Measurements from ENCODE around the gene XPNPEP2.

The XPNPEP2 gene

GRCh38 chrX:129773649-129774458, 35.1 kb downstream of the XPNPEP2 start:
- H3K4me3 ChIP-seq (ENCODE audit: low read depth in 1 of 5, low read length in 5 of 5) = no peak overlapping the region
- no peaks in the 10 kb centered on the region for H3K9me3 ChIP-seq (ENCODE audit: control insufficient read depth in 5 of 5, low read length in 5 of 5)
- peaks cover 0 to 41% (median 4%) of the 10 kb centered on the region in 5 donors for H3K4me1 ChIP-seq (ENCODE audit: control insufficient read depth in 5 of 5, insufficient read depth in 5 of 5, low read length in 5 of 5)
- peaks cover 0 to 9% (median 6%) of the 10 kb centered on the region in 5 donors for H3K27me3 ChIP-seq (ENCODE audit: control insufficient read depth in 5 of 5, insufficient read depth in 4 of 5, low read length in 5 of 5)
- H3K9ac ChIP-seq (ENCODE audit: low read length in 5 of 5) = no peak overlapping the region
- no peak overlapping the region for H3K27ac ChIP-seq (ENCODE audit: low read depth, low read length)
- H3K36me3 ChIP-seq (ENCODE audit: control insufficient read depth in 5 of 5, insufficient read depth in 5 of 5, low read length in 5 of 5) = no peaks in the 10 kb centered on the region

GRCh38 chrX:129777218-129778030, 38.6 kb downstream of the XPNPEP2 start:
- peak overlapping the region in 1 of 5 donors; percentile 38 for H3K9ac ChIP-seq (ENCODE audit: low read length in 5 of 5)
- peaks cover 0 to 12% (median 10%) of the 10 kb centered on the region in 5 donors for H3K27me3 ChIP-seq (ENCODE audit: control insufficient read depth in 5 of 5, insufficient read depth in 4 of 5, low read length in 5 of 5)
- peaks cover 0 to 38% (median 0%) of the 10 kb centered on the region in 5 donors for H3K4me1 ChIP-seq (ENCODE audit: control insufficient read depth in 5 of 5, insufficient read depth in 5 of 5, low read length in 5 of 5)
- no peaks in the 10 kb centered on the region for H3K36me3 ChIP-seq (ENCODE audit: control insufficient read depth in 5 of 5, insufficient read depth in 5 of 5, low read length in 5 of 5)
- peak overlapping the region; percentile 54 for H3K27ac ChIP-seq (ENCODE audit: low read depth, low read length)
- peak overlapping the region in 3 of 5 donors; percentile 17 to 38 (median 32) for H3K4me3 ChIP-seq (ENCODE audit: low read depth in 1 of 5, low read length in 5 of 5)
- no peaks in the 10 kb centered on the region for H3K9me3 ChIP-seq (ENCODE audit: control insufficient read depth in 5 of 5, low read length in 5 of 5)

DNA sequence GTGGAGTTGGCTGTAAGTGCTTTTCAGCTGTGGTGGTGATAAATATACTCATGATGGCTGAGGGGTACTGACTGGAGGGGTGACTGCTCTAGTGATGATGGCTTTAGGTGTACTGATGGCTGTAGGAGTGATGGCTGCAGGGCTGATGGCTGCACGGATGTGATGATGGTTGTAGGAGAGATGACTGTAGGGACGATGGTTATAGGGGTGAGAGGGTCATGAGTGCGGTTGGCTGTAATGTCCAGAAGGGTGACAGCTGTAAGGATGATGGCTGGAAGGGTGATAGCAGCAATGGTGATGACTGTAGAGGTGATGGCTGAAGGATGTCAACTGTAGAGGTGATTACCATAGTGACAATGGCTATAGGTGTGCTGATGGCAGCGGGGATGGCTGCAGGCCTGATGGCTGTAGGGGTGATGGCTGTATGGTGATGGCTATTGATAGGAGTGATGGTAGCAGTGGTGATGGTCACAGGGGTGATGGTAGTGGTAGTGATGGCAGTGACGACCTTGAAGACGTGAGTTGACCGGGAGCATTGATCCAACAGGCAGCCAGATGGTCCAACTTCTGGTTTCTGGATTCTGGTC, 40.4 kb downstream of the XPNPEP2 start:
- Histone ChIP-seq H3K9ac (ENCODE audit: low read length in 5 of 5) (no peak overlapping the region), H3K9me3 (ENCODE audit: control insufficient read depth in 5 of 5, low read length in 5 of 5) (no peaks in the 10 kb centered on the region), H3K4me1 (ENCODE audit: control insufficient read depth in 5 of 5, insufficient read depth in 5 of 5, low read length in 5 of 5) (peaks cover 0 to 35% (median 0%) of the 10 kb centered on the region in 5 donors), H3K36me3 (ENCODE audit: control insufficient read depth in 5 of 5, insufficient read depth in 5 of 5, low read length in 5 of 5) (no peaks in the 10 kb centered on the region), H3K4me3 (ENCODE audit: low read depth in 1 of 5, low read length in 5 of 5) (peak overlapping the region in 3 of 5 donors; percentile 13 to 52 (median 17)), H3K27ac (ENCODE audit: low read depth, low read length) (no peak overlapping the region), H3K27me3 (ENCODE audit: control insufficient read depth in 5 of 5, insufficient read depth in 4 of 5, low read length in 5 of 5) (peaks cover 0 to 12% (median 10%) of the 10 kb centered on the region in 5 donors)

DNA sequence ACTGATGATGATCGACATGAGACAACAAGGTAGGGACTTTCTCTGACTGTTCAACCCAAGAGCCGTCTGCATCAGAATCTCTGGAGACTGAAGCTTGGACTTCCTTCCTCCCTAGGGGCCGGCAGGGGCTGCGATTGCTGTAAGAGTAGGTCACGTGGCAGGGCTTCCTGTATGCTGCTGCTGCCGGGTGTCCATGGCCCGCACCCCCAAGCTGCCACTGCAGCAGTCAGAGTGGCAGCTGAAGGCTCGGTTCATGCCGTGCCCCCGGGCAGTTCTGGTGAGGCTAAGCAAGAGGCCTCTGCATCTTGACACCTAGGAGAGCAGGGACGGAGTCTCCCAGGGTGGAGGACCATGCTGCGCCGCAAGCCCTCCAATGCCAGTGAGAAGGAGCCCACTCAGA, 41.0 kb downstream of the XPNPEP2 start, which contains the start of gene SASH3:
SASH3 (plus strand) TSS at position 203 of the 400 bp plus-strand sequence; CDS start at position 352, 149 bp downstream.
- no peak within 1 kb of the TSS for H3K27ac ChIP-seq (ENCODE audit: low read depth, low read length)
- peaks cover 0 to 12% (median 10%) of the 10 kb centered on the region in 5 donors for H3K27me3 ChIP-seq (ENCODE audit: control insufficient read depth in 5 of 5, insufficient read depth in 4 of 5, low read length in 5 of 5)
- H3K9me3 ChIP-seq (ENCODE audit: control insufficient read depth in 5 of 5, low read length in 5 of 5) = no peaks in the 10 kb centered on the region
- H3K4me3 ChIP-seq (ENCODE audit: low read depth in 1 of 5, low read length in 5 of 5) = peak within 1 kb of the TSS; percentile 17 to 52 (median 36)
- no peaks in the 10 kb centered on the region for H3K36me3 ChIP-seq (ENCODE audit: control insufficient read depth in 5 of 5, insufficient read depth in 5 of 5, low read length in 5 of 5)
- no peak within 1 kb of the TSS for H3K9ac ChIP-seq (ENCODE audit: low read length in 5 of 5)
- peaks cover 0 to 35% (median 0%) of the 10 kb centered on the region in 5 donors for H3K4me1 ChIP-seq (ENCODE audit: control insufficient read depth in 5 of 5, insufficient read depth in 5 of 5, low read length in 5 of 5)

DNA sequence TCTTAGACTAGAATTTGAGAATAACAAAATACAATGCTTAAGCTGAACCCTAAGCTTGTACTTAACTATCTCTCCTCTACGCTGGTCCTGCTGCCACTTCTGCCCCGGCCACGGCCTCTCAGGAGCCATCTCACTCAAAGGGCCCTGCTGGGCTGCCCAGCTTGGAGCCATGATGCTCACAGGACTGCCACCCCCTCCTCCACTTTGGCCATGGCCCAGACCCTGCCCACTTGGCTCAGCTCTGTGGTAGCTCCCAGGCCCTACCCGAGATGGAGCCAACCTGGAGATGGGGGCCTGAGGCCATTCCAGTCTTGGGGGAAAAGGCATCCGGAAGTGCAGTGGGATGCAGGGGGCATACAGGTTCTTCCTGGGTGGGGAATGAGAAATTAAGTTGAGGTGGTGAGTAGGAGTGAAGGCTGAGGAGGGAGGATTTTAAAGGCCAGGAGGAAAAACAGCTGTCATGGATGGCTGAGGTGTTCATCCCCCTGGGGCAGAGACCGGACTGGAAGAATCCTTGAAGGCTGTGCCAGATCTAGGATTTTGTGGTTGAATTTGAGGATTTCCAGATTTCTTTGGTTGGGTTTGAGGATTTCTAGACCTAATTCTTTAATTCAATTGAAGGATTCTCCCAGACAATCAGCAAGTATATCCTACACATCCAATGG, 41.8 kb downstream of the XPNPEP2 start:
- no peak overlapping the region for H3K27ac ChIP-seq (ENCODE audit: low read depth, low read length)
- H3K9me3 ChIP-seq (ENCODE audit: control insufficient read depth in 5 of 5, low read length in 5 of 5) = no peaks in the 10 kb centered on the region
- H3K9ac ChIP-seq (ENCODE audit: low read length in 5 of 5) = no peak overlapping the region
- H3K36me3 ChIP-seq (ENCODE audit: control insufficient read depth in 5 of 5, insufficient read depth in 5 of 5, low read length in 5 of 5) = no peaks in the 10 kb centered on the region
- H3K27me3 ChIP-seq (ENCODE audit: control insufficient read depth in 5 of 5, insufficient read depth in 4 of 5, low read length in 5 of 5) = peaks cover 0 to 10% (median 4%) of the 10 kb centered on the region in 5 donors
- H3K4me3 ChIP-seq (ENCODE audit: low read depth in 1 of 5, low read length in 5 of 5) = peak overlapping the region in 3 of 5 donors; percentile 31 to 52 (median 36)
- peaks cover 0 to 39% (median 3%) of the 10 kb centered on the region in 5 donors for H3K4me1 ChIP-seq (ENCODE audit: control insufficient read depth in 5 of 5, insufficient read depth in 5 of 5, low read length in 5 of 5)

- H3K9me3 ChIP-seq (ENCODE audit: control insufficient read depth in 5 of 5, low read length in 5 of 5) = no peaks in the 10 kb centered on the region
- H3K36me3 ChIP-seq (ENCODE audit: control insufficient read depth in 5 of 5, insufficient read depth in 5 of 5, low read length in 5 of 5) = no peaks in the 10 kb centered on the region
- no peak overlapping the region for H3K27ac ChIP-seq (ENCODE audit: low read depth, low read length)
- peaks cover 0 to 12% (median 4%) of the 10 kb centered on the region in 5 donors for H3K27me3 ChIP-seq (ENCODE audit: control insufficient read depth in 5 of 5, insufficient read depth in 4 of 5, low read length in 5 of 5)
- H3K9ac ChIP-seq (ENCODE audit: low read length in 5 of 5) = no peak overlapping the region
- peak overlapping the region in 2 of 5 donors; percentile 31 to 36 for H3K4me3 ChIP-seq (ENCODE audit: low read depth in 1 of 5, low read length in 5 of 5)
- peaks cover 0 to 45% (median 7%) of the 10 kb centered on the region in 5 donors for H3K4me1 ChIP-seq (ENCODE audit: control insufficient read depth in 5 of 5, insufficient read depth in 5 of 5, low read length in 5 of 5)
Observed at GRCh38 chrX:129781134-129781672, 42.4 kb downstream of the XPNPEP2 start.

GRCh38 chrX:129781680-129782495, 43.1 kb downstream of the XPNPEP2 start:
- H3K9me3 ChIP-seq (ENCODE audit: control insufficient read depth in 5 of 5, low read length in 5 of 5) = no peaks in the 10 kb centered on the region
- no peaks in the 10 kb centered on the region for H3K36me3 ChIP-seq (ENCODE audit: control insufficient read depth in 5 of 5, insufficient read depth in 5 of 5, low read length in 5 of 5)
- H3K27me3 ChIP-seq (ENCODE audit: control insufficient read depth in 5 of 5, insufficient read depth in 4 of 5, low read length in 5 of 5) = peaks cover 0 to 13% (median 4%) of the 10 kb centered on the region in 5 donors
- H3K9ac ChIP-seq (ENCODE audit: low read length in 5 of 5) = no peak overlapping the region
- peaks cover 0 to 43% (median 7%) of the 10 kb centered on the region in 5 donors for H3K4me1 ChIP-seq (ENCODE audit: control insufficient read depth in 5 of 5, insufficient read depth in 5 of 5, low read length in 5 of 5)
- H3K4me3 ChIP-seq (ENCODE audit: low read depth in 1 of 5, low read length in 5 of 5) = no peak overlapping the region
- H3K27ac ChIP-seq (ENCODE audit: low read depth, low read length) = no peak overlapping the region

- Histone ChIP-seq H3K9me3 (ENCODE audit: control insufficient read depth in 5 of 5, low read length in 5 of 5) (no peaks in the 10 kb centered on the region), H3K4me1 (ENCODE audit: control insufficient read depth in 5 of 5, insufficient read depth in 5 of 5, low read length in 5 of 5) (peaks cover 0 to 38% (median 7%) of the 10 kb centered on the region in 5 donors), H3K36me3 (ENCODE audit: control insufficient read depth in 5 of 5, insufficient read depth in 5 of 5, low read length in 5 of 5) (no peaks in the 10 kb centered on the region), H3K9ac (ENCODE audit: low read length in 5 of 5) (no peak overlapping the region), H3K27me3 (ENCODE audit: control insufficient read depth in 5 of 5, insufficient read depth in 4 of 5, low read length in 5 of 5) (peaks cover 0 to 12% (median 4%) of the 10 kb centered on the region in 5 donors), H3K27ac (ENCODE audit: low read depth, low read length) (no peak overlapping the region), H3K4me3 (ENCODE audit: low read depth in 1 of 5, low read length in 5 of 5) (no peak overlapping the region)
Observed at GRCh38 chrX:129782706-129783105, 43.9 kb downstream of the XPNPEP2 start.

All from subcutaneous abdominal adipose tissue (tissue), 5 donors.